GM03348 (cell line): ENCODE measurements around the gene FAM204A.
A peak's percentile ranks its signal among the peaks of the same experiment; 100 is the strongest.

Source experiments
- DNase-seq: peaks from one replicate; pipeline ENCODE4 v3.0.0; 2012; ENCODE audit warnings: low spot score

FAM204A gene

GRCh38 chr10:118330295-118331076 lies 11.6 kb downstream of the FAM204A start:
- DNase-seq, result no peak

GRCh38 chr10:118324140-118324539 lies 18.0 kb downstream of the FAM204A start:
- no peak for DNase-seq

DNA sequence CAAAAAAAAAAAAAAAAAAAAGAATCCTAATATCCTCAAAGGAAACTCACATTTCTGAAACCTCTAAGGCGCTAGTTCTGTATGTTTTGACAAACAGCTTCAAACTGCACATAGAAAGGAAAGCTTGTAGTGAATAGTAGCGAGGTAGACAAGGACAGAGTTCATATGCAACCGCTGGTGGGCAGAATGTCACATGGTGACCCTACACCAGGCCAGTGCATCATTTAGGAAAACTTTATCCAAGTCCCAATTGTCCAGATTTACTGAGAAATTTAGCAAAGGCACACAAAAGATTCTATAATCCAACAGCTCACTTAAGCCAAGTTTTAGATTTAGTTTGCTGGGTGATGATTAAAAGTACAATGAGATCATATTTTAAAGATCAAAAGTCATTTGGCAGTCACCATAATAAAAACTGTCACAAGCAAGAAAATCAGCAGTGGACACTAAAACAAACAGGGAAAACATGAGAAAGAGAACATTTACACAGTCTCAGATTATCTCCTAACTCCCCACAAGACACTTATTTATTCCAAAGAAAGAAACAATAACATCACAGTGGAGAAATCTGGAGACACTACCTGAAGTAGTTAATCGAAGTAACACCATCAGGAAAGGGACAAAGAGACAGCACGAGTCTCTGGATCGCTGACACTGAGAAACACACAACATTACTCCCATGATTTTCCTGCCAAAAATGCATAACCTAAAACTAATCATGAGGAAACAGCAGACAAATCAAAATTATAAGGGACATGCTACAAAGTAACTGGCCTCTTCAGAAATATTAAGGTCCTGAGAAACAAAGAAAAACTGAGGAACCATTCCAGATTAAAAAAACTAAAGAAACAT lies 20.2 kb downstream of the FAM204A start:
- DNase-seq, result no peak

DNA sequence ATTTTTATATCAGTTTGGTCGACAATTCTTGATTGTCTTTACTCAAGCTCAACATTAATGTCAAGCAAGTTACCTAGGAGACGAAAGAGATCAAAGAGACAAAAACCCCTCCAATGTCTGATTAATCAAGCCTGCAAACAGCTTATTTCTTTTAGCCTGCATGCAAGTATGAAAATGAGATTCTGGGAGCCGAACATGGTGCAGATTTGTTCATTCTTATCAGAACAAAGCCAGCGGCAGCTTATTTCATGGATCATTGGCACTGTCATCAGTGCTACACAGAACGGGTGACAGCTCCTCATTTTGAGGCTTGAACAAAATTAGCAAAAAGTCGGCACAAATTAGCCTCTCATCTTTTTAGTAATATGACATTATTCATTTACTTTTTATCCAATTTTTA lies 26.5 kb downstream of the FAM204A start:
- DNase-seq, result no peak

GRCh38 chr10:118314882-118315281 lies 27.2 kb downstream of the FAM204A start:
- no peak for DNase-seq

GRCh38 chr10:118311505-118311904 lies 30.6 kb downstream of the FAM204A start:
- DNase-seq, result no peak

DNA sequence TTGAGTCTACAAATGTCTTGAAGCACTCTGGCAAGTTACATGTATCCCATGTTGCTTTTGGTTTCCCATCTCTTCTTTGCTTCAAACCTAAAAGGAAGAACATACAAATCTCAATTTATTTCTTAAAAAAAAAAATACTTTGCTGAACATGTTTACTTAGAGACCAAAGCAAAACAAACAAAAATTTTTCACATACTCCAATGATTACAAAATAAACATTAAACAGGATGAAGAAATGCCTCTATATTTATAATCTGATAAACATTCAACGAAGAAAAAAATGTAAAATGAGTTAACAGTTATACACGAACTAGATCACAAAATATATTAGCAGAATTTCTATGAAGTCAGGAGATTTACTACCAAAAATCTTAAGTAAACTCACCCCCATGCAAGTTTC lies 31.3 kb downstream of the FAM204A start:
- no peak for DNase-seq

DNA sequence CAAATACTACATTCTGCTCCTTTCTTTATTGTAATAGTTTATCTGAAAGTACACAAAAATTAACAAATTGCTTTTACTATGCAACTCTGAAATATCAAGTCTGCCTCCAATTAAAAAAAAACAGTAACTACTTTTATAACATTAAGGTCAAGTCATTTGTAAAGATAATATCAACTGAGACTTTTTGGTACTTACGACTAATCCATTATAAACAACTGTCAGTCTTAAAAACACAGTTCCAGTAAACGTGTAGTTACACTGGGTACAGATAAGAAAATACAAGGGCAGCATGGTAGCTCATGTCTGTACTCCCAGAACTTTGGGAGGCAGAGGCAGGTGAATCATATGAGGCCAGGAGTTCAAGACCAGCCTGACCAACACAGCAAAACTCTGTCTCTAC lies 32.2 kb downstream of the FAM204A start:
- no peak for DNase-seq

DNA sequence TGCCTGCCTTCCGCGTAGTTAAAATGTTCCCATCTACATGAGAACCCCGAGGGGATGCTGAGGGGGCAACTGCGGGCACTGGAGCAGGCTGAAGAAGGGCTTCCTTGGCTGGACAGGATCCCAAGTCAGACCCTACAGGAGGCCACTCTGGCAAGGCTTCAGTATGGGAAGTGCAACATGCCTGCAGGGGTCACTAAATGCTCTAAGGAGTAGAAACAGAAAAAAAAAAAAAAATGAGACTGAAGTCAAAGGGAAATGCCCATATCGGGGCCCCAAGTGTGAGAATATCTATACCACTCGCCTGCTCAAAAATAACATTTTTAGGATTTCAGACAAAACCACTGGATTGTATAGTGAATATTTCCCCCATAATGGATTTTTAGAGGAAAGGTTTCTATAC lies 33.5 kb downstream of the FAM204A start:
- no peak for DNase-seq

DNA sequence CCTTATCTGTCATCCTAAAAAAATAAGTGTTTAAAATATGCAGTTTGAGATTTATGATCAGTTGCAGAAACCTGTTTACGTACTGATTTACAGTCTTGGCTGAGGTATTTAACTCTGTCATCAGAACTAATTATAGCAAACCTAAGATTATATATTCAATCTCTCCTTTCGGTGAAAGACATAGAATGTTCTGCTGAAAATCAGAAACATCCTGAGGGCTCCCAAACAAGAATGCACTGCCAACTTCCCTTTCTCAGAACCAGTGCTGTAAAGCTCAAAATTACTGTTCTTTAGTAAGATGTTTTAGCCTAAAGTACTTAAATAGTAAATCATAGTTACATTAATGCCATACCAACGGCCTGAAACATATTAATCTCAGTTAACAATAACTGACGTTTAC lies 34.3 kb downstream of the FAM204A start:
- DNase-seq, result no peak

GRCh38 chr10:118307220-118307619 lies 34.9 kb downstream of the FAM204A start:
- DNase-seq, result peak; percentile 31

DNA sequence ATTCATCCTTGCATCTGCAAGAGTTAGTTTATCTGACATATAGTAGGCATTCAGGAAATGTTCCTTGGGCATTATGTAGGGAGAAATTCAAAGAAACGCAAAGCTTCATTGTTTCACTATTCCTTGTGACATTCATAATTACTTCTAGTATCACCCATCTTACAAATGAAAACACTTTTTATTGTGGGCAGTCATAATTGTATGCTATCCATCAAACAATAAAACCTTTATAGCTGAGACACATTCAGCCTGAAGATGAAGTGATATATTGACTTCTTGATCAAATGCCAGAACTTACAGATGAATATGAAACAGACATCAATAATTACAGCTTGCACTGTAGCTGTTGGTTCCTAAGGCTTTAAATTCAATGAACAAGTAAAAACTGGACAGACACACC lies 36.4 kb downstream of the FAM204A start:
- DNase-seq, result no peak

GRCh38 chr10:118304521-118304920 lies 37.6 kb downstream of the FAM204A start:
- DNase-seq, result no peak

DNA sequence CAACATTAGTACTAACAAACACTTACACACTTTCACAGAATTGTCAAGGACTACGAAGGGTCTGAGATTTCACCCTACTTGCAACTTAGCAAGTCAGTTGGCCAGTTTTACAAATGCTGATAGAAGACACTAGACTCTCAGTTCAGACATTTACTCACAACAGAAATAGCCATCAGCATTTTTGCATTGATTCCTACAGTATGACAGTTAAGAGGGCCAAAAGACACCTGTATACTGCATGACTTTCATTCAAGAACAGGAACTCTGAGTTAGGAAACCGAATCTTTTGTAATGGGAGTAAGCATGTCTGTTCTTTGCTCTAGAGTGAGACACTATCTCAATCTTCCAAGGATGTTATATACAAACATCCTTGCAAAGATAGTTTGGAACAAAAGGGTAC lies 40.9 kb downstream of the FAM204A start:
- DNase-seq, result no peak

DNA sequence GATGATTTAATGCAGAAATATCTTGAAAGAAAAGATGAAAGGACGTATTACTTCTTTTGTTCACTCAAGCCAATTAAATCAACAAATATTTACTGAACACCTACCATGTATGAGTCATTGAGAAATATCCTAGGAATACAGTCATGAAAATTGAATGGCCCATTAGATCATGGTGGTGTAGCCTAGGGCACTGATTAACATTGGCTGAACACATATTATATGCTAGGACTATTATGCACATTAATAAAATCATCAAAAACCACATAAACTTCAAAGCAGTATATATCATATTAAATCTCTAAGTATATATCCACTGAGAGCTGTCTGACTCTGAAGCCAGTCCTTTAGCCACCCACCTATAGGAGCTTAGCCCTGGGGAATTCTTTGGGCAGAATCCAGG lies 41.8 kb downstream of the FAM204A start:
- no peak for DNase-seq

GRCh38 chr10:118298787-118299186 lies 43.3 kb downstream of the FAM204A start:
- no peak for DNase-seq

GRCh38 chr10:118291122-118291521 lies 51.0 kb downstream of the FAM204A start:
- DNase-seq, result no peak

DNA sequence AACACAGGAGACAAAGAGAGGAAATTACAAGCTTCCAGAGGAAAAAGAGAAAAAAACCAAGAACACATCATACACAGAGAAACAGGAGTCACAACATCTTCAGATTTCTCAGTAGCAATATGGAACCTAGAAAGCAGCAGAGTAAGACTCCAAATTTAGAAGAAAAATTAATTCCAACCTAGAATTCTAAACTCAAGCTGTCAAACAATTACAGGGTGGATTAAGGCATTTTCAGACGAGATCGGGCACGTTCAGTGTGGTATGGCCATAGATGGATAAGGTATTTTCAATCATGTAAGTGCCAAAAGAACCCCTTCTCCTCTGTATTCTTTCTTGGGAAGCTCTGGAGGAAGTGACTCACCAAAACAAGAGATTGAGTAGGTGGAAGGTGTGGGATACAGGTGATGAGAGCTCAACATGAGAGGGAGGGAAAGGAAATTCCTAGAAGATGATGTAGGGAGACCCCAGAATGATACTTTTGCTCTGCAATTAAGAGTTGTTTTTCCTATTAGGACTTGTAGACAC lies 51.6 kb downstream of the FAM204A start:
- no peak for DNase-seq

GRCh38 chr10:118287076-118287806 lies 54.9 kb downstream of the FAM204A start:
- DNase-seq, result no peak

- no peak for DNase-seq
Measured at GRCh38 chr10:118286051-118286838, 55.9 kb downstream of the FAM204A start.

DNA sequence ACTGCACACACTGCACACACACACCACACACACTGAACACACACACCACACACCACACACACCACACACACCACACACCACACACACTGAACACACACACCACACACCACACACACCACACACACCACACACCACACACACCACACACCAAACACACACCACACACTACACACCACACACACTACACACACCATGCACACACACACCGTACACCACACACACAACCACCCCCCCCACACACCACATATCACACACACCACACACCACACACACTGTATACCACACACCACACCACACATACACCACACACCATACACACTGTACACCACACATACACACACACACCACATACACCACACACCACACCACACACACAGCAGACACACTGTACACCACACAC lies 59.5 kb downstream of the FAM204A start:
- no peak for DNase-seq

DNA sequence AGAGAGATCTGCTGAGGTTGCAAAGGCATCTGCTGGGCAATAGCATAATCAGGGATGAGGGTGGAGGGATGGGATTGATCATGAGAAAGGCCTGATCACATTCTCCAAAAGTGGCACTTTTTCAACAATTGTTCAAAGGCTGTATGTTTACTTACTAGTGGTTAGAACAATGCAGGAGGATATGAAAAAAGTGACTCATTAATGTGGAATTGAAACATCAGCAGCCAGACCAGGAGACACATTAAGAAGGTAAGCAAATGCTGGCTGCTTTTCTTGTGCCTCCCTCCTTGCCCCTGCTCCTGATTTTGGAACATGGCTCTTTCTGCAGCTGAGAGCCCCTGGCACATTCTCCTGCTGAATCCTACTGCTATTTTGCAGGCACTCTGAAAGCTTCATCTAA lies 63.5 kb downstream of the FAM204A start:
- DNase-seq, result peak; percentile 19
